Kidney (tissue), 14 donors: ENCODE measurements around the gene CCDC102B. TPM values are rescaled to one million over a fixed set of nuclear protein-coding genes. Genes with fewer than 3 reads are reported as not detected.

Experiments used
- DNase-seq, 5 donors: peaks; one replicate each; pipeline ENCODE4 v3.0.0-alpha.2; 2013 to 2020
- FAIRE-seq: peaks from 2 replicates; lab custom pipeline; 2012; peaks lifted over from hg19 to GRCh38; lab: Jason Lieb, UNC
- H3K27ac ChIP-seq, 2 donors: one replicate each; pipeline ENCODE4 v1.7.0; 2013; ENCODE audit warnings: low read depth in 2 of 2, low read length in 2 of 2, inconsistent platforms in 1 of 2
- H3K27me3 ChIP-seq: one replicate; pipeline ENCODE4 v1.7.1; 2013; ENCODE audit warnings: low read length, inconsistent platforms; ENCODE audit not compliant: control insufficient read depth, insufficient read depth
- H3K36me3 ChIP-seq, 3 donors: one replicate each; pipeline versions ENCODE4 v1.7.0 to v1.7.1; 2013; ENCODE audit warnings: low read length in 3 of 3, control low read depth in 1 of 3, inconsistent platforms in 1 of 3; ENCODE audit not compliant: insufficient read depth in 3 of 3, control insufficient read depth in 2 of 3
- H3K4me1 ChIP-seq, 3 donors: one replicate each; pipeline versions ENCODE4 v1.7.0 to v1.7.1; 2013; ENCODE audit warnings: low read length in 3 of 3, inconsistent platforms in 1 of 3, low read depth in 1 of 3; ENCODE audit not compliant: control insufficient read depth in 2 of 3, insufficient read depth in 2 of 3
- H3K4me3 ChIP-seq, 3 donors: one replicate each; pipeline versions ENCODE4 v1.7.0 to v1.8.1; 2013; ENCODE audit warnings: low read length in 3 of 3, control low read depth in 1 of 3, inconsistent platforms in 1 of 3
- H3K9ac ChIP-seq, 3 donors: one replicate each; pipeline versions ENCODE4 v1.7.0 to v1.7.1; 2013; ENCODE audit warnings: low read length in 3 of 3, control low read depth in 1 of 3, inconsistent platforms in 1 of 3
- H3K9me3 ChIP-seq, 3 donors: one replicate each; pipeline versions ENCODE4 v1.7.0 to v1.7.1; 2013; ENCODE audit warnings: low read length in 3 of 3, control low read depth in 1 of 3, inconsistent platforms in 1 of 3; ENCODE audit not compliant: control insufficient read depth in 2 of 3, insufficient read depth in 1 of 3
- intact Hi-C: fragments of 100-400 bp; cut with DNase I; formaldehyde crosslinking; loops from one replicate; pipeline ENCODE4 v1.11.1; 2022
- polyA plus RNA-seq: library from polyadenylated mRNA; stranded (reverse); fragments of 350-450 nt; fragmentation: Illumina TruSeq; extraction: RNeasy Lipid Tissue Mini Kit (QIAGEN cat#74804); gene quantifications from one replicate; pipeline ENCODE4 v1.2.3, GENCODE V29; 2014; ENCODE audit warnings: low read depth, low replicate concordance; ENCODE audit not compliant: insufficient read depth
- total RNA-seq: library from RNA; stranded (reverse); fragmentation: NEBNext Ultra II Directional; extraction: Animal tissue kit (Norgen Biotek cat#: 25700); gene quantifications from one replicate; pipeline ENCODE4 v1.2.1, GENCODE V29; 2021
- TF ChIP-seq, protein P1 (sequence below): IDR thresholded peaks from 3 replicates; pipeline ENCODE4 v1.5.1; 2012; ENCODE audit warnings: mild to moderate bottlenecking, moderate library complexity, borderline replicate concordance; ENCODE audit not compliant: insufficient read depth; ENCODE audit errors: extremely low read depth
- donor health status: control.
- donor health status: control.
- donor health status: control.
- donor health status: control.
- donor health status: control.
- donor health status: DM: yes; HTN: yes; CAD: no.
- donor health status: Normal renal cell carcinoma (clear cell type).

The CCDC102B gene
- total and polyA plus RNA-seq, 2 donors from 2014 or later: 3.6 to 6.8 TPM

DNA sequence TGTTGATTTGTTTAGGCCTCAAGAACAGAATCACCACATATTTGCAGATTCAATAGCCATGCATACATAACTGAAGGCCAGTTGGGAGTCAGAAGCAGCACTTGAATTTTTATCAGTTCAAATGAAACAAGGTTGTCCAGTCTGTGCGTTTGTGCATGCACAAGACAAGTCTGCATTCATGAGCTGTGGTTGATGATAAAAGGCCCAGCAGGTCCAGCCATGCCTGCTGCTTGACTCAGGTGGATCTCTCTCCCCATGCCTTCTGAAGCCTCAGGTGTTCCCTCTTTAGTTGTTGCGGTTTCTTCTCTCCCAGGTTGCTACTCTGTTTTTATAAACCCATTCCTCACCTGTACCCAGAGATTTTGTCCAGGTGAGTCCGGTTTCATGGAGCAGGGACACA lies 124.5 kb downstream of the CCDC102B start:
- Histone ChIP-seq H3K4me1 (no peaks in the 10 kb centered on the region), H3K9me3 (no peaks in the 10 kb centered on the region), H3K36me3 (no peaks in the 10 kb centered on the region), H3K27ac (no peak overlapping the region), H3K9ac (no peak overlapping the region), H3K4me3 (no peak overlapping the region), H3K27me3 (no peaks in the 10 kb centered on the region)
- DNase-seq (no peak), FAIRE-seq (no peak)
- TF ChIP-seq, protein P1, sequence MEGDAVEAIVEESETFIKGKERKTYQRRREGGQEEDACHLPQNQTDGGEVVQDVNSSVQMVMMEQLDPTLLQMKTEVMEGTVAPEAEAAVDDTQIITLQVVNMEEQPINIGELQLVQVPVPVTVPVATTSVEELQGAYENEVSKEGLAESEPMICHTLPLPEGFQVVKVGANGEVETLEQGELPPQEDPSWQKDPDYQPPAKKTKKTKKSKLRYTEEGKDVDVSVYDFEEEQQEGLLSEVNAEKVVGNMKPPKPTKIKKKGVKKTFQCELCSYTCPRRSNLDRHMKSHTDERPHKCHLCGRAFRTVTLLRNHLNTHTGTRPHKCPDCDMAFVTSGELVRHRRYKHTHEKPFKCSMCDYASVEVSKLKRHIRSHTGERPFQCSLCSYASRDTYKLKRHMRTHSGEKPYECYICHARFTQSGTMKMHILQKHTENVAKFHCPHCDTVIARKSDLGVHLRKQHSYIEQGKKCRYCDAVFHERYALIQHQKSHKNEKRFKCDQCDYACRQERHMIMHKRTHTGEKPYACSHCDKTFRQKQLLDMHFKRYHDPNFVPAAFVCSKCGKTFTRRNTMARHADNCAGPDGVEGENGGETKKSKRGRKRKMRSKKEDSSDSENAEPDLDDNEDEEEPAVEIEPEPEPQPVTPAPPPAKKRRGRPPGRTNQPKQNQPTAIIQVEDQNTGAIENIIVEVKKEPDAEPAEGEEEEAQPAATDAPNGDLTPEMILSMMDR: no peak
- intact Hi-C loops: no loop called here

GRCh38 chr18:68925268-68925667 lies 127.4 kb downstream of the CCDC102B start:
- H3K9ac ChIP-seq: no peak overlapping the region
- no peaks in the 10 kb centered on the region for H3K9me3 ChIP-seq
- TF ChIP-seq, protein P1: peak; percentile 49
- no peak overlapping the region for H3K27ac ChIP-seq
- intact Hi-C loops: no loop called here
- H3K4me3 ChIP-seq: no peak overlapping the region
- DNase-seq (peak in 2 of 5 donors; percentile 30 to 56), FAIRE-seq (no peak)
- H3K27me3 ChIP-seq: no peaks in the 10 kb centered on the region
- H3K36me3 ChIP-seq: no peaks in the 10 kb centered on the region
- no peaks in the 10 kb centered on the region for H3K4me1 ChIP-seq

DNA sequence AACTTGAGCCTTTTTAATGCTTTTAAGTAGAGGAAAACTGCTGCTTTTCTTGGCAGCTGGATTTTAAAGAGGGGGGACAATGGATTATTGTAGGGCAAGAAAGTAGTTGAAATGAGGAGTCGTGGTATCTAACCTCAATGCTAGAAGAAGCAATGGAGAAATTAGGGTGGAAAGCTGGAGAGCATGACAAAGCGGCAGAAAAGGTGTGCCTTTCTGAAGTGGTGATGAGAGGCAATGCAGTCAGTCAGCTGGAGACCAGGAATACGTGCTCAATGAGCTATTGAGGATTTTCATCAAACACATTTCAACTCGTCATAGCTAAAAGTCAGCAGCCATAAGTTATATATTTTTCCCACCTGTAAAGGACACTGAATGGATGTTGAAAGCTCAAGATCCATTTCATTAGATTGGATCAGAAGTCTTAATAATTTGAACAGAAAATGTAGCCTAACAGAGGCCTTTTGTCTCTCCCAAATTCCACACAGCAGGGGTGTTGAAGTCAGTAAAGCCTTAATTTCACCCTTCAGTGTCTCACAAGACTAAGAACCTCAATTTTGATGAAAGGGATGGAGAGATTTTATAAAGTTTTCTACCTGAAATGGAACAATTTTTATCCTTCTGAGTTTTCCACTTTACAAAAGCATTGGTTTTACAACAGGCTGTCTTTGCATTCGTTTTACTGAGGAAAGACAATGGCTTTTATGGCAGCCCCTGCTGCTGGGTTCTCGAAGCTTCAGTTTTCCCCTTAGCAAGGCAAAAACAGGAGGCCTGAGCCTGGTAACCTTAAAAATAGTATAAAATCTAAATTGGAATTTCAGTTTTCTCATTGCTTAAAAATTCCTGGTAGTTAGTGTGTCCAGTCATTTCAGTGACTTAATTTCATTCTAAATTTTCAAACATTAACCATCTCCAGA lies 131.1 kb downstream of the CCDC102B start:
- intact Hi-C loops: no loop called here
- Histone ChIP-seq H3K27me3 (no peaks in the 10 kb centered on the region), H3K9ac (no peak overlapping the region), H3K4me3 (no peak overlapping the region), H3K4me1 (no peaks in the 10 kb centered on the region), H3K27ac (no peak overlapping the region), H3K36me3 (no peaks in the 10 kb centered on the region), H3K9me3 (no peaks in the 10 kb centered on the region)
- DNase-seq (no peak), FAIRE-seq (no peak)
- TF ChIP-seq, protein P1: no peak
